ENCODE results near the gene ACAD10.
"Not testable (repeated sequence)": the region's sequence is repeated elsewhere in the genome, so short reads cannot be mapped to it uniquely, and the experiment has no call there.

ACAD10 gene

GRCh38 chr12:111685811-111686573, at the start of gene ACAD10, which contains the start of gene BRAP:
ACAD10 (plus strand) TSS chr12:111686053; CDS start chr12:111692710, 6,657 bp downstream.
BRAP (minus strand) TSS chr12:111685956; CDS start chr12:111685792, 164 bp downstream.
- H3K27ac ChIP-seq, result peak within 1 kb of the TSS; percentile 88 to 94 (median 91)

DNA sequence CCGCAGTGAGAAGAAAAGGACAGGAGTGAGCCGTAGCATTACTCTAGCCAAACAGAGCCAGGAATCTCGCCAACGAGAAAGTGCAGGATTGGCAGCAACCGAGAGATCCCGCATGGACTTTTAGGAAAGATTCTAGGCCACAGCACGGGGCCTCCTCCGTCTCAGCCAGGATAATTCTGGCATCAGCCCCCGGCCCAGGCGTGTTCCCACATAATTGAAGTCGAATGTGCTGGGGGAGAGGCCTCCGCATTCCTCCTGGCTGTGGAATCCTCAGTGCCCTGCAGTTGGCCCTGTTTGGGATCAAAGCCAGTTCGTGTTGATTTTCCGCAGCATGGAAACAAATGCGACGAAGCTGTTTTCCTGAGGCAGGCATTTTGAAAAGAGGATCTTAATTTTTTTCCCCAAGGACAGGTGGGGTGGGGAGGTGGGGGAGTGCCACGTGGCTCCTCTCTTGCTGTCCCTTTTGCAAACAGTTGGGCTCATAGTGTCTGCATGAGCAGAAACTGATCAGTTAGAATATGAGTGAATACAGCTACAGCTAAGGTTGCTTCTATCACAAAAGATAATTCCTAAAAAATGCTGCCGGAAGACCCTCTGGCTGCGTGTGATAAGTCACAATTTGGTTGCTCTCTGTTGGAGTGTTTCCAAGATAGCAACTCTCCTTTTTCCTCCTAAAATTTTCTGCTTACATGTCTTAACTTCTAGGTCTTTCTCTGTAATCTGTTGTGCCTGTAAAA, 49.5 kb upstream of the ACAD10 start:
- Histone ChIP-seq H4K20me1 (peaks cover 0 to 31% (median 0%) of the 10 kb centered on the region in 11 experiments; a peak in 3 of 22 replicates), H3K4me3 (no peak overlapping the region), H3K27ac (no peak overlapping the region), H3K36me3 (peaks cover 18 to 35% (median 28%) of the 10 kb centered on the region in 11 experiments; a peak in 21 of 22 replicates), H3K9me3 (replicated peaks in 1 of 11) (no peaks in the 10 kb centered on the region), H3K4me2 (peak overlapping the region in 2 of 11 experiments; percentile 15 to 26; a peak in 3 of 22 replicates), H3K9ac (no peak overlapping the region; a peak in 1 of 22 replicates), H3K27me3 (no peaks in the 10 kb centered on the region), H3K4me1 (peaks cover 0 to 21% (median 15%) of the 10 kb centered on the region in 10 experiments; a peak in 14 of 20 replicates)
- TF ChIP-seq Cebpa-rat (IDR thresholded peaks at IDR 0.05), result no peak

More at GRCh38 chr12:111685811-111686573, at the start of gene ACAD10, which contains the start of gene BRAP:
- Histone ChIP-seq H3K27me3 (no peaks in the 10 kb centered on the region), H3K4me1 (peaks cover 22 to 27% (median 25%) of the 10 kb centered on the region in 10 experiments), H4K20me1 (peaks cover 0 to 37% (median 28%) of the 10 kb centered on the region in 11 experiments; a peak in 19 of 22 replicates), H3K9me3 (replicated peaks in 1 of 11) (no peaks in the 10 kb centered on the region), H3K4me2 (peak within 1 kb of the TSS; percentile 84 to 97 (median 94)), H3K4me3 (peak within 1 kb of the TSS; percentile 84 to 98 (median 90)), H3K36me3 (peaks cover 24 to 35% (median 28%) of the 10 kb centered on the region in 11 experiments), H3K9ac (peak within 1 kb of the TSS; percentile 94 to 98 (median 96))
- TF ChIP-seq Cebpa-rat (IDR thresholded peaks at IDR 0.05), result no peak

- Histone ChIP-seq H3K4me2 (no peak overlapping the region), H3K4me3 (no peak overlapping the region), H3K4me1 (peaks cover 0 to 19% (median 12%) of the 10 kb centered on the region in 10 experiments; a peak in 14 of 20 replicates), H3K27ac (no peak overlapping the region), H3K27me3 (no peaks in the 10 kb centered on the region), H3K9me3 (replicated peaks in 1 of 11) (no peaks in the 10 kb centered on the region), H4K20me1 (peaks cover 0 to 41% (median 0%) of the 10 kb centered on the region in 11 experiments; a peak in 3 of 22 replicates), H3K9ac (no peak overlapping the region), H3K36me3 (peaks cover 40 to 57% (median 49%) of the 10 kb centered on the region in 11 experiments)
- no peak for TF ChIP-seq Cebpa-rat (IDR thresholded peaks at IDR 0.05)
These were observed 47.3 kb upstream of the ACAD10 start for GRCh38 chr12:111638556-111638955.

- no peak for TF ChIP-seq Cebpa-rat (IDR thresholded peaks at IDR 0.05)
- Histone ChIP-seq H3K4me2 (no peak overlapping the region), H3K9ac (no peak overlapping the region), H4K20me1 (peaks cover 0 to 48% (median 5%) of the 10 kb centered on the region in 11 experiments; a peak in 5 of 22 replicates), H3K4me1 (peaks cover 0 to 11% (median 5%) of the 10 kb centered on the region in 10 experiments; a peak in 5 of 20 replicates), H3K36me3 (peaks cover 59 to 76% (median 68%) of the 10 kb centered on the region in 11 experiments), H3K4me3 (no peak overlapping the region), H3K27ac (no peak overlapping the region), H3K9me3 (replicated peaks in 1 of 11) (no peaks in the 10 kb centered on the region), H3K27me3 (no peaks in the 10 kb centered on the region)
These were observed 45.3 kb upstream of the ACAD10 start for GRCh38 chr12:111640506-111640905.

DNA sequence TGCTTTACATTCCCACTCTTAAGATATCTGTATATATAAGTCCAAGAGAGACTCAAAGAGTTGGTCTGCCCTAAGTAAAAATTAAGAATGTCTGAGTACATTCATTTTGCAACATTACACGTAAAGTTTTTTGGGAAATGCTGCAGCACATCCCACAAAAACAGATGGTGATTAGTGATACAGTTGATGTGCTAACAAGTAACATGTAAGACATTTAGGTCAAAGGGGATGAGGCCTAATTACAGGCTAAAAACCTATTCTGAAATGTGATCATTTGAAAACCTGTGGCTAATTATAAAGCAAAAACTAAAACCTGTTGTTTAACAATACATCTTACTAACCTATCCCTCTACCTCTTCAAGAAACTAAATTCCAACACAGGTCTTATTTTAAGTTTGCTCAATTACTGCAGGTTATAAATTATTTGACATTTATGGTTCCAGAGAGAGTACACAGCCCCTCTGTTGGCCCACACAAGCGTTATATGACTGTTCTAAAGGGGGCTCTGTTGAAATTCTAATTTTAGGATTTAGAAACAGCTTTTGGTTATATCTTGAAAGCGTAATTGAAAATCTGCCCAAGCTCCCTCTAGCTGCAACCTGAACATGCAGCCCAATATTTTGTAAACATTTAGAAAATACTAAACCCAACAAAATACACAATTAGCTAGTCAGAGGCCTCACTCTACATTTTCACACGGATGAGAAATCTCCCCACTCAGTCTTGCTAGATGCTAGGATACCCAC, 43.0 kb upstream of the ACAD10 start:
- H3K36me3 ChIP-seq, result peaks cover 83 to 99% (median 92%) of the 10 kb centered on the region in 11 experiments

DNA sequence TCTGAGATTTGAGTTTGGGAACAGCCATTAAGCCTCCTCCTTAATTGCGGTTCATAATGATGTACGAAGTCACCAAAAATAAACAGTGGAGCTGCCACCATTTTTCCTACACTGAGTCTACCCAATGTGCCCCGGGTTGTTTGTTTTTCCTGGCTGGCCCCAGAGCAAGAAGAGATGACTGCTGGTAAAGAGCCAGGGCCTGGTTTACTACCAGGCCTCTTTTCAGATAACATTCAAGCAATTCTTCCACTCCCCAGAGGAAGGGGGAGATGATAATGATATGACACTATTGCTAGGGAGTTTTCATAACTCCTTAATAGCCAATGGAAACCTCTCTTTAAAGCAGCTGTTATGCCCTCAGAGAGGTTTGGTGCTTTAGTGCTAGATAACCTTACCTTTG, 42.4 kb upstream of the ACAD10 start:
- no peak overlapping the region for H3K4me2 ChIP-seq
- no peak overlapping the region for H3K27ac ChIP-seq
- H4K20me1 ChIP-seq, result peaks cover 0 to 40% (median 13%) of the 10 kb centered on the region in 11 experiments; a peak in 6 of 22 replicates
- peaks cover 86 to 99% (median 92%) of the 10 kb centered on the region in 11 experiments for H3K36me3 ChIP-seq
- H3K9ac ChIP-seq, result no peak overlapping the region
- no peak overlapping the region for H3K4me3 ChIP-seq
- no peaks in the 10 kb centered on the region for H3K27me3 ChIP-seq
- H3K9me3 ChIP-seq (replicated peaks in 1 of 11), result no peaks in the 10 kb centered on the region
- TF ChIP-seq Cebpa-rat (IDR thresholded peaks at IDR 0.05), result no peak
- peaks cover 0 to 5% (median 0%) of the 10 kb centered on the region in 10 experiments; a peak in 3 of 20 replicates for H3K4me1 ChIP-seq

More for the DNA sequence above, 43.0 kb upstream of the ACAD10 start:
- no peak overlapping the region for H3K27ac ChIP-seq
- peaks cover 0 to 5% (median 0%) of the 10 kb centered on the region in 10 experiments; a peak in 3 of 20 replicates for H3K4me1 ChIP-seq
- peaks cover 0 to 40% (median 13%) of the 10 kb centered on the region in 11 experiments; a peak in 6 of 22 replicates for H4K20me1 ChIP-seq
- no peak overlapping the region for H3K9ac ChIP-seq
- no peaks in the 10 kb centered on the region for H3K27me3 ChIP-seq
- no peaks in the 10 kb centered on the region for H3K9me3 ChIP-seq (replicated peaks in 1 of 11)
- H3K4me2 ChIP-seq, result no peak overlapping the region
- no peak for TF ChIP-seq Cebpa-rat (IDR thresholded peaks at IDR 0.05)
- no peak overlapping the region for H3K4me3 ChIP-seq

- H3K9me3 ChIP-seq (replicated peaks in 1 of 11), result no peaks in the 10 kb centered on the region
- peaks cover 0 to 5% (median under 1%) of the 10 kb centered on the region in 10 experiments; a peak in 7 of 20 replicates for H3K4me1 ChIP-seq
- no peak overlapping the region for H3K27ac ChIP-seq
- peaks cover 97 to 100% (median 99%) of the 10 kb centered on the region in 11 experiments for H3K36me3 ChIP-seq
- TF ChIP-seq Cebpa-rat (IDR thresholded peaks at IDR 0.05), result no peak
- no peak overlapping the region for H3K4me2 ChIP-seq
- no peak overlapping the region for H3K4me3 ChIP-seq
- peaks cover 0 to 37% (median 13%) of the 10 kb centered on the region in 11 experiments; a peak in 9 of 22 replicates for H4K20me1 ChIP-seq
- no peaks in the 10 kb centered on the region for H3K27me3 ChIP-seq
- H3K9ac ChIP-seq, result no peak overlapping the region
These were observed 40.4 kb upstream of the ACAD10 start for GRCh38 chr12:111645433-111645832.

GRCh38 chr12:111650912-111651311, 34.9 kb upstream of the ACAD10 start:
- Histone ChIP-seq H3K27ac (peak overlapping the region in 2 of 11 experiments; percentile 25 to 40; a peak in 3 of 22 replicates), H3K4me2 (peak overlapping the region in 3 of 11 experiments; percentile 21 to 40 (median 24); a peak in 3 of 22 replicates), H3K27me3 (no peaks in the 10 kb centered on the region), H3K4me1 (peaks cover 0 to 24% (median 7%) of the 10 kb centered on the region in 10 experiments; a peak in 12 of 20 replicates), H3K9ac (no peak overlapping the region), H4K20me1 (peaks cover 2 to 40% (median 15%) of the 10 kb centered on the region in 11 experiments; a peak in 15 of 22 replicates), H3K36me3 (peaks cover 85 to 100% (median 98%) of the 10 kb centered on the region in 11 experiments), H3K9me3 (replicated peaks in 1 of 11) (no peaks in the 10 kb centered on the region), H3K4me3 (no peak overlapping the region)
- no peak for TF ChIP-seq Cebpa-rat (IDR thresholded peaks at IDR 0.05)

DNA sequence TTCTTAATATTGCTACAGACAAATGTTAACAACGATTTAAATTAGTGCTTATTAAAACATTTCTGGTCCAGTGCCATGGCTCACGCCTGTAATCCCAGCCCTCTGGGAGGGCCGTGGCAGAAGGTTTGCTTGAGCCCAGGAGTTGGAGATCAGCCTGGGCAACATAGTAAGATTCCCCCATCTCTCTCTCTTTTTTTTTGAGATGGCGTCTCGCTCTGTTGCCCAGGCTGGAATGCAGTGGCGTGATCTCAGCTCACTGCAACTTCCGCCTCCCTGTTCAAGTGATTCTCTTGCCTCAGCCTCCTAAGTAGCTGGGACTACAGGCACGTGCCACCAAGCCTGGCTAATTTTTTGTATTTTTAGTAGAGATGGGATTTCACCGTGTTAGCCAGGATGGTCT, 33.3 kb upstream of the ACAD10 start:
- Histone ChIP-seq H3K4me1 (peaks cover 0 to 24% (median 4%) of the 10 kb centered on the region in 10 experiments; a peak in 9 of 20 replicates), H4K20me1 (peaks cover 0 to 36% (median 4%) of the 10 kb centered on the region in 11 experiments; a peak in 12 of 22 replicates), H3K36me3 (peaks cover 84 to 100% (median 98%) of the 10 kb centered on the region in 11 experiments), H3K27ac (0 out of 22 replicates have a peak overlapping the region, but pooled peaks of 1 of the 11 experiments have one; percentile 3)
- not testable (repeated sequence) for H3K9ac ChIP-seq; H3K4me2 ChIP-seq; H3K27me3 ChIP-seq; H3K9me3 ChIP-seq (replicated peaks in 1 of 11); H3K4me3 ChIP-seq

Measured in BLaER1 treated with 17β-estradiol and CSF1 and Interleukin-3, amounts not matched to agents 10 nM and 100 nM (cell line).